MM.1S (cell line): ENCODE results near the gene DIP2C.

Experiments used
- EZH2 ChIP-seq: fragments of 300-600 bp; sonication (generic); optimal IDR thresholded peaks from 2 replicates; pipeline ENCODE3; 2017; ENCODE audit warnings: low read depth, mild to moderate bottlenecking, antibody characterized with exemption, low read length, mixed read lengths
- EZH2phosphoT487 ChIP-seq: fragments of 300-600 bp; sonication (generic); IDR thresholded peaks from 2 replicates; pipeline ENCODE4 v1.6.1; 2018; ENCODE audit warnings: antibody characterized with exemption, low read length
- TF ChIP-seq, protein P1 (sequence below): fragments of 300-600 bp; sonication (generic); IDR thresholded peaks from 2 replicates; pipeline ENCODE4 v1.5.1; 2016; ENCODE audit warnings: antibody characterized with exemption, low read length, mixed read lengths

DNA sequence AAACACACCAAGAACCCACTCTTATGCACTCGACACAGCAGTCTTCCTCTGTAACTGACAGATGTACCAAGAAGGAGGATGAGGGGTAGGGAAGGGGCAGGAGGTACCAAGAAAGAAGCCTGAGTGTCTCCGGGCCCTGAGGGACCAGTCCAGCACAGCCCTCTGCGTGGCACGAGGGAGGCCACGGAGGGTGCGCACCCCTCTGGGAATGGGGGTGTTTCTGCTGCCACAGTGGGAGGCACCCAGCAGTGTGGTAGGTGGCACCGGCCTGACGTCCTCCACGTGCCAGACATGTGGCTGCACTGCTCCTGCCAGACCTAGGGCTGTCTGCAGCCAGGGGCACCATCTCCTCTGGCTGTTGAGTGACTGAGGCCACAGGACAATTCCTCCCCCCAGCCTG lies 399.9 kb downstream of the DIP2C start:
- TF ChIP-seq, protein P1, sequence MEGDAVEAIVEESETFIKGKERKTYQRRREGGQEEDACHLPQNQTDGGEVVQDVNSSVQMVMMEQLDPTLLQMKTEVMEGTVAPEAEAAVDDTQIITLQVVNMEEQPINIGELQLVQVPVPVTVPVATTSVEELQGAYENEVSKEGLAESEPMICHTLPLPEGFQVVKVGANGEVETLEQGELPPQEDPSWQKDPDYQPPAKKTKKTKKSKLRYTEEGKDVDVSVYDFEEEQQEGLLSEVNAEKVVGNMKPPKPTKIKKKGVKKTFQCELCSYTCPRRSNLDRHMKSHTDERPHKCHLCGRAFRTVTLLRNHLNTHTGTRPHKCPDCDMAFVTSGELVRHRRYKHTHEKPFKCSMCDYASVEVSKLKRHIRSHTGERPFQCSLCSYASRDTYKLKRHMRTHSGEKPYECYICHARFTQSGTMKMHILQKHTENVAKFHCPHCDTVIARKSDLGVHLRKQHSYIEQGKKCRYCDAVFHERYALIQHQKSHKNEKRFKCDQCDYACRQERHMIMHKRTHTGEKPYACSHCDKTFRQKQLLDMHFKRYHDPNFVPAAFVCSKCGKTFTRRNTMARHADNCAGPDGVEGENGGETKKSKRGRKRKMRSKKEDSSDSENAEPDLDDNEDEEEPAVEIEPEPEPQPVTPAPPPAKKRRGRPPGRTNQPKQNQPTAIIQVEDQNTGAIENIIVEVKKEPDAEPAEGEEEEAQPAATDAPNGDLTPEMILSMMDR: no peak
- no peak for TF ChIP-seq EZH2
- no peak for TF ChIP-seq EZH2phosphoT487
